Left renal pelvis (tissue), 4 donors: ENCODE data around the gene PSMD1. TPM values are rescaled to one million over a fixed set of nuclear protein-coding genes. Genes with fewer than 3 reads are reported as not detected.
A peak's percentile ranks its signal among the peaks of the same experiment; 100 is the strongest.
"Not testable (repeated sequence)": the region's sequence is repeated elsewhere in the genome, so short reads cannot be mapped to it uniquely, and the experiment has no call there.

Experiments used
- DNase-seq, 4 donors: peaks; one replicate each; pipeline ENCODE4 v3.0.0-alpha.2; 2013; ENCODE audit warnings: low read depth in 4 of 4, low spot score in 3 of 4
- polyA plus RNA-seq, 4 donors: library from polyadenylated mRNA; unstranded; fragments of 120-200 nt; gene quantifications; one replicate each; pipeline ENCODE4 v1.2.1, GENCODE V29; 2013; ENCODE audit not compliant: insufficient read length in 4 of 4

The PSMD1 gene
- polyA plus RNA-seq = 100 to 1,000 TPM in 3 of 4 donors, 10 to 100 TPM in 1; 84.9 to 111 (median 102) TPM

GRCh38 chr2:231056453-231057416 lies at the start of gene PSMD1:
Gene PSMD1, plus strand, starts transcription at chr2:231056867. Its CDS starts 159 bp downstream, at chr2:231057026.
- peak; percentile 85 to 92 (median 86) for DNase-seq

- no peak for DNase-seq
Measured at GRCh38 chr2:231007286-231008098, 49.2 kb upstream of the PSMD1 start.

- no peak for DNase-seq
Measured at GRCh38 chr2:231008131-231008530, 48.5 kb upstream of the PSMD1 start.

GRCh38 chr2:231009236-231009919 lies 47.3 kb upstream of the PSMD1 start:
- DNase-seq = no peak

GRCh38 chr2:231010201-231010730 lies 46.4 kb upstream of the PSMD1 start:
- DNase-seq = no peak

- no peak for DNase-seq
Measured at GRCh38 chr2:231011526-231011925, 45.1 kb upstream of the PSMD1 start.

- no peak for DNase-seq
Measured at GRCh38 chr2:231012463-231012862, 44.2 kb upstream of the PSMD1 start.

GRCh38 chr2:231013820-231014219 lies 42.8 kb upstream of the PSMD1 start:
- no peak for DNase-seq

- DNase-seq = no peak
Measured at GRCh38 chr2:231015478-231015877, 41.2 kb upstream of the PSMD1 start.

- DNase-seq = no peak
Measured at GRCh38 chr2:231015926-231016325, 40.7 kb upstream of the PSMD1 start.

GRCh38 chr2:231016566-231017230 lies 40.0 kb upstream of the PSMD1 start:
- no peak for DNase-seq

GRCh38 chr2:231017231-231017598 lies 39.5 kb upstream of the PSMD1 start:
- DNase-seq = no peak

GRCh38 chr2:231018184-231018583 lies 38.5 kb upstream of the PSMD1 start:
- DNase-seq = no peak

GRCh38 chr2:231025059-231025458 lies 31.6 kb upstream of the PSMD1 start:
- not testable (repeated sequence) for DNase-seq

GRCh38 chr2:231028889-231029288 lies 27.8 kb upstream of the PSMD1 start:
- DNase-seq = no peak

GRCh38 chr2:231029563-231029962 lies 27.1 kb upstream of the PSMD1 start:
- no peak for DNase-seq

GRCh38 chr2:231030725-231031124 lies 25.9 kb upstream of the PSMD1 start:
- DNase-seq = no peak

- no peak for DNase-seq
Measured at GRCh38 chr2:231032575-231033140, 24.0 kb upstream of the PSMD1 start.
